Cerebellar cortex (tissue), 1 donor: ENCODE results near the gene VSTM2B.
A peak's percentile ranks its signal among the peaks of the same experiment; 100 is the strongest.
"Not testable (repeated sequence)": the region's sequence is repeated elsewhere in the genome, so short reads cannot be mapped to it uniquely, and the experiment has no call there.

Experiments used
- DNase-seq: peaks from one replicate; pipeline ENCODE4 v3.0.0-alpha.2; 2015; ENCODE audit warnings: low spot score

The VSTM2B gene

DNA sequence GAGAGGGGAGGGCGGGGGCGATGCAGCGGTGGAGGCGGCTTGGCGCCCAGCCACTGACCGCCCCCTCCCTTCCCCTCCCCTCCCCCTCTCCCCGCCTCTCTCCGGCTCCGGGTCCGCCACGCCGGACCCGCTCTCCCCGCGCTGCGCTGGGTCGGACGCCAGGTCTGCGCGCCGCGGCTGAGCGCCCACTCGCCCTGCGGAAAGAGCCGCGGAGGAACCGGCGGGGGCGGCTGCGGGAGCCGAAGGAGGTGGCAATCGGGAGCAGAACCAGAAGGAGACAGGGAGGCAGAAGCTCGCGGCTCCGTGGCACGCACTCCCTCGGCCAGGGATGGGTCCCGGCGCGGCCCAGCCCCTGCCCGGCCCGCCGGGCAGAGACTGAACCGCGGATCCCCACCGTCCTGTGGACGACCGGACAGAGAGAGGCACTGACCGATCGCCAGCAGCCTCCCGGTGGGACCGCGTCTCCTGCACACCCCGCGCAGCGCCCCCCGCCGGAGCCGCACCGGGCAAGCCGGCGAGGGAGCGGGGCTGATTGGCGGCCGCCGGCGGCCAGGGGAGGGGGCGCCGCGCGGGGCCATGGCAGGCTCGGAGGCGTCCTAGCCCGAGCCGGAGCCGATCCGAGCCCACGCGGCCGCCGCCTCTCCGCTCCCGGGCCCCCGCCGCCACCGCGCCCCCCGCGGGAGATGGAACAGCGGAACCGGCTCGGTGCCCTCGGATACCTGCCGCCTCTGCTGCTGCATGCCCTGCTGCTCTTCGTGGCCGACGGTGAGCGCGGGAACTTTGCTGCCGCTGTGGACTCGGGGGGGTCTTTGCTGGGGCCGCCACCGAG is at the start of gene VSTM2B:
VSTM2B (plus strand) TSS at position 94 of the 829 bp plus-strand sequence; CDS start at position 684, 590 bp downstream.
- no peak for DNase-seq

GRCh38 chr19:29476528-29476927 is 49.3 kb upstream of the VSTM2B start:
- no peak for DNase-seq

DNA sequence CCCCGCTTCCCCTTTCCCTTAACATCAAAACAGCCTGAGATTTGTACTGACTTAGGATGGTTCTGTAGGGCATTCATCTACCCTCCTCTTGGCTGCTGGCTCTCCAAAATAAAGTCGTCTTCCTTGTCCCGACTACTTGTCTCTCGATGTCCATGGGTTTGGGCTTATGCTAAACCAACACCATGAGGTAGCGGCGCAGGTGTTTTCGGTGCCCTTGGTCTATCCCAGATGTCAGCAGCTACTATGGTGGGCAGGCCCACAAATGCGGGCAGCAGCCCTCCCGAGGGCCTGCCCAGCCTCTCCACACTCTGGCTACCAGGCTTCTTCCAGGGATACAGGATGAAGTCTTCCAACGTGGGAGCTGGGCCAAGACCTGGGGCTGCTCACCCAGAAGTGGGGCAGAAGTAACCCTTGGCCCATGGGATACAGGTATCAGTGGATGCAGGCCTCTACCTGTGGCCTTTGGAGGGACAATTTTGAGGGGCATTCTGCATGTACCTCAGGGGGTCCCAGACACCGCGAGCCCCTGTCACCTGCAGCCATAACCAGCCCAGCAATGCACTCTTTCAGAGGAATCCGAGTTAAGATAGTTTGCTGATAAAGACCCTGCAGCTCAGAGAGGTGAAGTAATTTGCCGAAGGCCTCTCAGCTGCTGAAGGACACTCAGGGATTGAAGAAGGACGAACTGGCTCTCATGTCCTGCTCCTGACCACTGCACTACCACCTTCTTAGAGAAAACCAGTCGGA is 47.8 kb upstream of the VSTM2B start:
- DNase-seq: no peak

- peak; percentile 78 for DNase-seq
Measured at GRCh38 chr19:29478578-29479565, 46.9 kb upstream of the VSTM2B start.

GRCh38 chr19:29479941-29480340 is 45.9 kb upstream of the VSTM2B start:
- DNase-seq: no peak

DNA sequence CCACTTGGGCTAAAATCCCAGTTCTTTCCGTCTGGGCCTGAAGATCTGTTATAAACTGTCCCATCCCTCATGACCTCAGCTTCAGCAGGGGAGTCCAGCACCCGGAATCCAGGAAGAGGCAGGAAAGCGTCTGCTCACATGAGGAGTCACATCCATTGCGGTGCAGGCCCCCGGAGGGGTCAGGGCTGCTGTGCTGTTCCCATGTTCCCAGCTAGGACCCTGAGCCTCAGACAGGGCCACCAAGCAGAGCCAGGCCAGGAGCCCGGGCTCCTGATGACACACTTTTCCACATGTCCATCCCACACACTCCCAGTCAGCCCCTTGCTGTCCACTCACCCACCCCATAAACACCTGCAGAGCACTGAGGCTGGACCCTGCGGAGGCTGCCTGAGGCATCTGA is 45.3 kb upstream of the VSTM2B start:
- no peak for DNase-seq

GRCh38 chr19:29482855-29483640 is 42.7 kb upstream of the VSTM2B start:
- DNase-seq: no peak

GRCh38 chr19:29483641-29483920 is 42.2 kb upstream of the VSTM2B start:
- DNase-seq: no peak

DNA sequence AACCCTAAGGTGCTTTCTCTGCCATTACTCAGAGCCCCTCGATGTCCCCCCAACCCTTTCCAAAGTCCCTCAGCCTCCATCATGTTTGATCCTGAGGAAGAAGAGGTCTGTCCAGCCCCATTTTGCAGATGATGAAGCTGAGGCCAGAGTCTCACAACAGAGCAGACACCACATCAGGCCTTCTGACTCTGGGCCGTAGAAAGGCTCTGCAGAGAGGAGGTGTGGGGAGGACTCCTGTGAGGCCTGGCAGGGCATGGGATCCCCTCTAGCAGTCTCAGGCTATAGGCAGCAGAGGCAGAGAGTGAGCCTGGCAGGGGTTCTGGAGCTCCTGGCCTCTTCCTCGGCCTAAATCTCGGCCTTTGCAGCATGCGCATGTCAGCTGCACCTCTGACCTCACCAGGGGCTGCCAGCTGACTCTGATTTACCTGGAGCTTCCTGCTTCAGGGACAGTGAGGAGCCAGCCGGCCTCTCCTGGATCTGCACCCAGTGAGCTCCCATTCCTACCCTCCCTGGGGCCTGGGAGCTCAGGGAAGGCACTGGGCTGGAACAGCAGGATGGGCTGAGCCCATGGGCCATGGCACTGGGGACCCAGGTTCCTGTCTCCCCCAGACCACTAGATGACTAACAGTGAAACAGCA is 41.7 kb upstream of the VSTM2B start:
- DNase-seq: no peak

DNA sequence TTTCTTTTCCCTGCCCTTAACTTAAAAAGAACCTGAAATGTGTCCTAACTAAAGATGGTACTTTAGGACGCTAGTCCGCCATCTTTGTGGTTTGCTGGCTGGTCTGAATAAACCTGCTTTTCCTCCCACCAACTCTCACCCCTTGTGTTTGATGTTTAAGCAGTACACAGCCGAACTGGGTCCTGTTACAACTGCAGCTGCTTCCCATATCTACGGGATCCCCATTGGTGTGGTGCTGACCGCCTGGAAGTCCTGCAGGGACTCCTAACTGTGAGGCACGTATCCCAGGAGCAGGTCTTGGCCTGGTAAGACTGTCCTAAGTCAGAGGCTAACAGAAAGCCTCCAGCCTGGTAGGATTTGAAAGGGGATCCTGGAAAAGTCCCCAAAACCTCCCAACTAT is 40.9 kb upstream of the VSTM2B start:
- DNase-seq: no peak

DNA sequence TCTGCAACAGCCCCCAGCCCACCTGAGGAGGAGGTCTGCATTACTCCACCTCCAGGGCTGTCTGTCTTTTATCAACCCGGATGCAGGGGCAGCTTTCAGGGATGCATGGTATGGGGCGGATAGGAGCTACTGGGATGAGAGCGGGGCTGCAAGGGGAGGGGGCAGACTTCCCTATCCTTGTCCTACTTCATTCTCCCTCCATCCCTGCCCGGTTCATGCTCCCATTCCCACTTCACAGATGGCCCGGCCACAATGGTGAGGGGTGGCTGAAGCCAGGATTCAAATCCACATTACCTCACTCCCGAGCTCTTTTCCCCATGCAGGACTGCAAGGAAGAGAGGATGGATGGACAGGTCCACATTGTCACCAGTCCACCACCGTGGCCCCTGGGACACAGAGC is 40.5 kb upstream of the VSTM2B start:
- no peak for DNase-seq

DNA sequence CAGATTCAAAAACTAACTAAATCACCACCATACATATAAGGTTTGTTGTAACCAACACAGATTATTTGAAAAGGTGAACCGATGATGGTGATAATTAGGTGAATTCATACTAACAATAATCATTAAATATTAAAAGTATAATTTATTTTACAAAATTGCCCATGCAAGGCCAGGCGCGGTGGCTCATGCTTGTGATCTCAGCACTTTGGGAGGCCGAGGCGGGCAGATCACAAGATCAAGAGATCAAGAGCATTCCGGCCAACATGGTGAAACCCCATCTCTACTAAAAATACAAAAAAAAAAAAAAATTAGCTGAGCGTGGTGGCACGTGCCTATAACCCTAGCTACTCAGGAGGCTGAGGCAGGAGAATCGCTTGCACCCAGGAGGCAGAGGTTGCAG is 38.8 kb upstream of the VSTM2B start:
- DNase-seq: not testable (repeated sequence)

- DNase-seq: no peak
Measured at GRCh38 chr19:29487432-29487831, 38.4 kb upstream of the VSTM2B start.

- no peak for DNase-seq
Measured at GRCh38 chr19:29488316-29488715, 37.5 kb upstream of the VSTM2B start.

DNA sequence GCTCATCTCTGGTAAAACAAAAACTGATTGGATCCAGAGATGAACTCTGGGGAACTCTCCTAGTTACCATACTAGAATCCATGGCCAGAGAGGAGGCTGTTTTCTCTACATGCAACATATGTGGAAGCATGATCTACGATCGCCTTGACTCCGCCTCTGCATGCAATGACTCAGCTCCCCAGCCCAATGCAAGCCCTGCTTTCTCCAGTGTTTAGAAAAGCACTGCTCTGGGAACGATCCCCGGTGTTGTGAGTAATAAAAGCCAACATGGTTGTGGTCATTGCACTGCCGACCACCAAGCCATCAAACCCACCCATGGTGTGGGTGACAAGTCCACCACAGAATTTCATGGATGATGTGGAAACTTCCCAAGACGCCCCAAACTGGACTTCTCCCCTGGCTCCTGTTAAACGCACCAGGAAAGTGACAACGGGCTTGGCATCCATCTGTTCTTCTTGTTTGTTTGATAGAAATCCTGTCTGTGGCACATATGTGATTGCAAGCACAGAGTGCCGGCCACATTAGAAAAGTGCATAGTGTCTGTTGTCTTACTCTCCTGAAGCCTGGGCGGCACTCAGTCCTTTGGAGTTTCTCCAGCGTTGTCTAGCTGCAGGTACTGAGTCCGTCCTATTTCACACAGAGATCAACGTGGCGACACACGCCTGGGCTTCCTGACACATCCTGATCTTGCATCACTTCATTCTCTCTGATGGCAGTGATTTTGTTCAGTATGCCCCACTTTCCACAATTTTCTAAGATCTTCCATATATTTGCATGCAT is 36.4 kb upstream of the VSTM2B start:
- DNase-seq: peak; percentile 33

GRCh38 chr19:29491491-29491890 is 34.3 kb upstream of the VSTM2B start:
- DNase-seq: no peak

GRCh38 chr19:29491995-29492577 is 33.7 kb upstream of the VSTM2B start:
- DNase-seq: no peak

GRCh38 chr19:29492769-29493168 is 33.0 kb upstream of the VSTM2B start:
- DNase-seq: no peak

GRCh38 chr19:29495091-29495490 is 30.7 kb upstream of the VSTM2B start:
- DNase-seq: no peak

GRCh38 chr19:29495901-29496441 is 29.8 kb upstream of the VSTM2B start:
- no peak for DNase-seq
